C4-2B (cell line): Measurements from ENCODE around the gene FAM3B.

Source experiments
- H3K27ac ChIP-seq: fragments of 450-650 bp; 2 replicates; pipeline ENCODE4 v1.5.1; 2017
- CTCF ChIP-seq: fragments of 450-650 bp; conservative IDR thresholded peaks from 2 replicates; pipeline ENCODE4 v1.5.1; 2017; ENCODE audit warnings: mild to moderate bottlenecking
- ZFX ChIP-seq: fragments of 450-650 bp; IDR thresholded peaks from 2 replicates; pipeline ENCODE4 v1.6.1; 2017

FAM3B gene

DNA sequence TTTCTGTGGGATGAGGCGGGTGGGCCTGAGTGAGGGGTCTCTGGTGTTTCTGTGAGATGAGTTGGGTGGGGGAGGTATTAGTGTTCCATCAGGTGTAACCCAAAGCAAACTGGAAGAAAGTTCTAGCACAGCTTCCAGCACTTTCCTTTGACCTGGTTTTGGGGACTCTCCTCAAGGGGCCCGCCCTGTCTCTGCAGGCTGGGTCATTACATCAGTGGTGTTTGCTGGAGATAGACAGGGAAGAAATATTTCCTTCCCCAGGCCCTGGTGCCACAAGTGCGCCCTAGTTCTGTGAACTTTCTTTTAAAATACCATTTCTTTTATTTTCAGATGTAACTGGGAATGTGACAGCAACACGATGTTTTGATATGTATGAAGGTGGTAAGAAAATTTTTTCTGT is 28.8 kb downstream of the FAM3B start:
- H3K27ac ChIP-seq: no peak overlapping the region
- no peak for TF ChIP-seq ZFX
- no peak for TF ChIP-seq CTCF

- peak overlapping the region; percentile 28 for H3K27ac ChIP-seq
Observed at GRCh38 chr21:41345934-41346685, 29.5 kb downstream of the FAM3B start.

DNA sequence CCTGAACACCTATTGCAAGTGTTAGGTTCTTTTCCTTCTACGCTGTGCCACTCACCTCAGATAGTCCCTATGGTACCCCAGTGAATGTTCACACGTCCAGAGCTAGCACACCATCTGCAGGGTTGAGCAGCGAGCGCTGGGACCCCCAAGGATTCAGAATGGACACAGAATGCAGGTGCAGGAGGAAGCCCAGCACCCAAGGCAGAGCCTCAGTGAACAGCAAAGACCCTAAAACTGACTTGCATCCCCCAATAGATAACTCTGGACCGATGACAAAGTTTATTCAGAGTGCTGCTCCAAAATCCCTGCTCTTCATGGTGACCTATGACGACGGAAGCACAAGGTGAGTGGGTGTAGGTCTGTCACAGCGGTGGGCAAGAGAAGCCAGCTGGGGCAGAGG is 30.2 kb downstream of the FAM3B start:
- TF ChIP-seq ZFX (no peak), CTCF (no peak)
- H3K27ac ChIP-seq: peak overlapping the region; percentile 28

More at GRCh38 chr21:41345934-41346685, 29.5 kb downstream of the FAM3B start:
- TF ChIP-seq CTCF: no peak
- TF ChIP-seq ZFX: no peak

- peak overlapping the region; percentile 39; the same call in 1 of the 2 replicates for H3K27ac ChIP-seq
- no peak for TF ChIP-seq ZFX
- TF ChIP-seq CTCF: no peak
Observed at GRCh38 chr21:41348434-41348833, 31.8 kb downstream of the FAM3B start.

DNA sequence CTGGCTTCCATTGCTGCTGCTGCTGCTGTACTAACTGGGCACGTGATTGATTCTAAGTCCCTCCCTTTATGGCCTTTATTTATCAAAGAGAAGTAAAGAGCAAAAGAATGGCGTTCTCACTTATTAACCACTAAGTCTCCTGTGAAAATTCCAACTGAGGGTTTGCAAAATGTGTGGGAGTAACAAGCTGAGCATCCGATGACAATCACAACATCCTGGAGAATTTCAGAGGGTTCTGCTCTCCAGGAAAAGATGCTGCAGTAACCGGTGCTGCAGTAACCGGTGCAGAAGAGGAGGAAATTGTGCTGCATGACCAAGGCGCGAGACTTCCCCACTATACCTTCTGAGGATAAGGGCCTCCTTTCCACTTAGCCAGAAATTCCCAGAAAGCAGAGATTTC is 32.5 kb downstream of the FAM3B start:
- TF ChIP-seq CTCF (no peak), ZFX (no peak)
- peak overlapping the region; percentile 39; the same call in 1 of the 2 replicates for H3K27ac ChIP-seq

- no peak overlapping the region; the same call in 1 of the 2 replicates for H3K27ac ChIP-seq
- TF ChIP-seq ZFX (no peak), CTCF (no peak)
Observed at GRCh38 chr21:41349619-41350390, 33.2 kb downstream of the FAM3B start.

GRCh38 chr21:41350436-41351155 is 34.0 kb downstream of the FAM3B start:
- TF ChIP-seq CTCF: no peak
- no peak for TF ChIP-seq ZFX

More at GRCh38 chr21:41350436-41351155, 34.0 kb downstream of the FAM3B start:
- H3K27ac ChIP-seq: no peak overlapping the region; the same call in 1 of the 2 replicates
